Adrenal gland (tissue), 5 donors: Measurements from ENCODE around the gene MALRD1.

Source experiments
- POLR2A ChIP-seq, 2 donors: fragments of 450-650 bp; IDR thresholded peaks; one replicate each; pipeline ENCODE4 v1.6.1; 2017; ENCODE audit warnings: antibody characterized with exemption in 2 of 2, mild to moderate bottlenecking in 2 of 2, moderate library complexity in 1 of 2
- TF ChIP-seq, protein P1 (sequence below), 6 experiments: fragments of 450-650 bp in 4 of 6; fragments of 200-600 bp in 2 of 6; sonication (generic) in 1 of 6; IDR thresholded peaks; 1 replicate in 5 of 6; 2 replicates in 1 of 6; pipeline versions ENCODE4 v1.5.1 to v1.8.0; 2016 to 2021; ENCODE audit warnings: antibody characterized with exemption in 6 of 6, mild to moderate bottlenecking in 2 of 6, moderate library complexity in 1 of 6
- donor health status: DM: no; HTN: no; CAD: no.

DNA sequence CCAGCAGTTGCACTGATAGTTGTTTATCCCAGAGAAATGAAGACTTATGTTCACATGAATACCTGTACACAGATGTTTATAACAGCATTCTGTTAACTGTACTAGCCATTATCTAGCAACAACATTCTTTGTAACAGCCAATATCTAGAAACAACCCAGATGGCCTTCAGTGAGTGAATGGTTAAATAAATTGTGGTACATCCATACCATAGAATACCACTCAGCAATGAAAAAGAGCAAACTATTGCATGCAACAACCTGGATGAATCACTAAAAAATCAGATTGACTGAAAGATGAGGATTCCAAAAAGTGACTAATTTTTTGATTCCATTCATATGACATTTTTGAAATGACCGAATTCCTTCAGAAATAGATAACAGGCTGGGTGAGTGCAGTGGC, 360.3 kb downstream of the MALRD1 start:
- no peak for TF ChIP-seq POLR2A (IDR thresholded peaks at IDR 0.05)
- TF ChIP-seq, protein P1, sequence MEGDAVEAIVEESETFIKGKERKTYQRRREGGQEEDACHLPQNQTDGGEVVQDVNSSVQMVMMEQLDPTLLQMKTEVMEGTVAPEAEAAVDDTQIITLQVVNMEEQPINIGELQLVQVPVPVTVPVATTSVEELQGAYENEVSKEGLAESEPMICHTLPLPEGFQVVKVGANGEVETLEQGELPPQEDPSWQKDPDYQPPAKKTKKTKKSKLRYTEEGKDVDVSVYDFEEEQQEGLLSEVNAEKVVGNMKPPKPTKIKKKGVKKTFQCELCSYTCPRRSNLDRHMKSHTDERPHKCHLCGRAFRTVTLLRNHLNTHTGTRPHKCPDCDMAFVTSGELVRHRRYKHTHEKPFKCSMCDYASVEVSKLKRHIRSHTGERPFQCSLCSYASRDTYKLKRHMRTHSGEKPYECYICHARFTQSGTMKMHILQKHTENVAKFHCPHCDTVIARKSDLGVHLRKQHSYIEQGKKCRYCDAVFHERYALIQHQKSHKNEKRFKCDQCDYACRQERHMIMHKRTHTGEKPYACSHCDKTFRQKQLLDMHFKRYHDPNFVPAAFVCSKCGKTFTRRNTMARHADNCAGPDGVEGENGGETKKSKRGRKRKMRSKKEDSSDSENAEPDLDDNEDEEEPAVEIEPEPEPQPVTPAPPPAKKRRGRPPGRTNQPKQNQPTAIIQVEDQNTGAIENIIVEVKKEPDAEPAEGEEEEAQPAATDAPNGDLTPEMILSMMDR (IDR thresholded peaks at IDR 0.05) = no peak
